ENCODE measurements around the gene STAT6.
"Not testable (repeated sequence)": the region's sequence is repeated elsewhere in the genome, so short reads cannot be mapped to it uniquely, and the experiment has no call there.

Gene STAT6

DNA sequence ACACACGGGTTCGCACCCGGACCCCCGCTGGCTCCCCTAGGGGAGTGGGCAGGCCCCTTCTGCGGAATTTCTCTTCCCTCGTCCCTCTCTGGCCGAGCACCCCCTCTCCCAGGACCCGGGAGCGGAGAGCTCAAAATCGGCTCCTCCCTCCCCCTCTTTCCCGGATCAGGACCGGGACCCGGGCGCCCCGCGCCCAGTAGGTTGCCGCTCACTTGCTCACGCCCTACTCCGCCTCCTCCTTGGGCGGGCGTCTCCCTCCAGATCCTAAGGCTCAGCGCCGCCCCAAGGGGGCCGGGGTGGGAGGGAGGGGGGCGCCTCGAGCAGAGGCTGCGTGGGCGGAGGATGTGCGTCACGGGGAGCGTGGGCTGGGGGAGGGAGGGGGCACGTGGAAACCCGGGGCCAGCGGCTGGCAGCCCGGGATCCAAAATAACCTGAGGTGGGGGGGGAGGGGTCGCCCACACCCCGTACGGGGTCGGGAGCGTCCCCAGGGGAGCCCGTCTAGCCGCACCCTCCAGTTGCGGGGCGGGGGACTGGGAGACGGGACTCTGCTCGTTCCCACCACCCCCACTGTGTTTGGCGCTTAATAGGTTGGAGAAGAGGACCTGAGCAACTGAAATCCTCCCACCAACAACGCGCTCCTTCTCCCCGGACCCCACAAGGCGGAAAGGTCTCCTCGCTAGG, 24.0 kb downstream of the STAT6 start:
- TF ChIP-seq, protein P1, sequence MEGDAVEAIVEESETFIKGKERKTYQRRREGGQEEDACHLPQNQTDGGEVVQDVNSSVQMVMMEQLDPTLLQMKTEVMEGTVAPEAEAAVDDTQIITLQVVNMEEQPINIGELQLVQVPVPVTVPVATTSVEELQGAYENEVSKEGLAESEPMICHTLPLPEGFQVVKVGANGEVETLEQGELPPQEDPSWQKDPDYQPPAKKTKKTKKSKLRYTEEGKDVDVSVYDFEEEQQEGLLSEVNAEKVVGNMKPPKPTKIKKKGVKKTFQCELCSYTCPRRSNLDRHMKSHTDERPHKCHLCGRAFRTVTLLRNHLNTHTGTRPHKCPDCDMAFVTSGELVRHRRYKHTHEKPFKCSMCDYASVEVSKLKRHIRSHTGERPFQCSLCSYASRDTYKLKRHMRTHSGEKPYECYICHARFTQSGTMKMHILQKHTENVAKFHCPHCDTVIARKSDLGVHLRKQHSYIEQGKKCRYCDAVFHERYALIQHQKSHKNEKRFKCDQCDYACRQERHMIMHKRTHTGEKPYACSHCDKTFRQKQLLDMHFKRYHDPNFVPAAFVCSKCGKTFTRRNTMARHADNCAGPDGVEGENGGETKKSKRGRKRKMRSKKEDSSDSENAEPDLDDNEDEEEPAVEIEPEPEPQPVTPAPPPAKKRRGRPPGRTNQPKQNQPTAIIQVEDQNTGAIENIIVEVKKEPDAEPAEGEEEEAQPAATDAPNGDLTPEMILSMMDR (IDR thresholded peaks at IDR 0.05; ENCODE audit: low read depth, low read length): no peak
- DNase-seq (ENCODE audit: extremely low read depth, low read depth): peak; percentile 80

GRCh38 chr12:57086493-57087009, 24.6 kb downstream of the STAT6 start:
- DNase-seq (ENCODE audit: extremely low read depth, low read depth): no peak
- TF ChIP-seq, protein P1 (IDR thresholded peaks at IDR 0.05; ENCODE audit: low read depth, low read length): peak; percentile 49

- no peak for DNase-seq (ENCODE audit: extremely low read depth, low read depth)
- TF ChIP-seq, protein P1 (IDR thresholded peaks at IDR 0.05; ENCODE audit: low read depth, low read length): no peak
Measured at GRCh38 chr12:57085999-57086492, 25.1 kb downstream of the STAT6 start.

- TF ChIP-seq, protein P1 (IDR thresholded peaks at IDR 0.05; ENCODE audit: low read depth, low read length): no peak
Measured at GRCh38 chr12:57080855-57081254, 30.3 kb downstream of the STAT6 start.

DNA sequence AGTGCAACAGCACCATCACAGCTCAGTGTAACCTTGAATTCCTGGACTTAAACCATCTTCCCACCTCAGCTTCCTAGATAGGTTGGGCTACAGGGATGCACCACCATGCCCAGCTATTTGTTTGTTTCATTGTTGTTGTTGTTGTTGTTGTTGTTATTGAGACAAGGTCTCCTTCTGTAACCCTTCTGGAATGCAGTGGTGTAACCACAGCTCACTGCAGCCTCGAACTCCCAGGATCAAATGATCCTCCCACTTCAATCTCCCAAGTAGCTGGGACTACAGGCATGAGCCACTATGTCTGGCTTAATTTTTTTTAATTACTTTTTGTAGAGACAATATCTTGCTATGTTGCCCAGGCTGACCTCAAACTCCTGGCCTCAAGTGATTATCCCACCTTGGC, 31.3 kb downstream of the STAT6 start:
- DNase-seq (ENCODE audit: extremely low read depth, low read depth): no peak
- TF ChIP-seq, protein P1 (IDR thresholded peaks at IDR 0.05; ENCODE audit: low read depth, low read length): no peak

More at GRCh38 chr12:57080855-57081254, 30.3 kb downstream of the STAT6 start:
- DNase-seq (ENCODE audit: extremely low read depth, low read depth): no peak

GRCh38 chr12:57078519-57079404, 32.4 kb downstream of the STAT6 start, which contains the start of gene NEMP1:
TSS of gene NEMP1 (minus strand) at chr12:57078791. CDS start at chr12:57078745, 46 bp downstream.
- TF ChIP-seq, protein P1 (IDR thresholded peaks at IDR 0.05; ENCODE audit: low read depth, low read length): no peak
- DNase-seq (ENCODE audit: extremely low read depth, low read depth): peak; percentile 100

DNA sequence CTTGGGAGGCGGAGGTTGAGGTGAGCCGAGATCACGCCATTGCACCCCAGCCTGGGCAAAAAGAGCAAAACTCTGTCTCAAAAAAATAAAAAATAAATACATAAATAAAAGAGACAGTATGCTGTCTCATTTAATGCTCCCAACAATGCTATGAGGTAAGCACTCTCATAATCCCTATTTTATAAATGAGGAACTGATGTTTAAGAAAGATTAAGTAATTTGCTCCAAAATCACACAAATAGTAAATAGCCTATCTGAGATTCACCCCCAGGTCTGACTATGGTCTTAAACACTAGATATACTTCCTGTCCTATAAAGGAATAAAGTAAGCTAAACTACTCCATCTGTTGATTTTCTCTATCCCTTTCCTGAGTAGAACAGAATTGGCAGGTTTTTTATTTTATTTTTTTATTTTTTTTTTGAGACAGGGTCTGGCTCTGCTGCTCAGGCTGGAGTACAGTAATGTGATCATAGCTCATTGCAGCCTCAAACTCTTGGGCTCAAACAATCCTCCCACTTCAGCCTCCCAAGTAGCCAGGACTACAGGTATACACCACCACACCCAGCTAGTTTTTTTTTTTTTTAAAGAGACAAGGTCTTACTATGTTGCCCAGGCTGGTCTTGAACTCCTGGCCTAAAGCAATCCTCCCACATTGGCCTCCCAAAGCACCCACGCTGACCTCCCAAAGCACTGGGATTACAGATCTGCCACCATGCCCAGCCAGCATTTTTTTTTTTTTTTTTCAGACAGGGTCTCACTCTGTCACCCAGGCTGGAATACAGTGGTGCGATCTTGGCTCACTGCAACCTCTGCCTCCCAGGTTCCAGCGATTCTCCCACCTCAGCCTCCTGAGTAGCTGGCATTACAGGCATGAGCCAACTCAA, 37.4 kb downstream of the STAT6 start:
- not testable (repeated sequence) for DNase-seq (ENCODE audit: extremely low read depth, low read depth)
